Gastrocnemius medialis (tissue), 4 donors: Measurements from ENCODE around the gene SAMD8. TPM values are rescaled to one million over a fixed set of nuclear protein-coding genes. Genes with fewer than 3 reads are reported as not detected.
"Not testable (repeated sequence)": the region's sequence is repeated elsewhere in the genome, so short reads cannot be mapped to it uniquely, and the experiment has no call there.

Experiments used
- ATAC-seq, 2 donors: fragments of 150-250 bp; one replicate each; pipeline ENCODE4 v1.9.1; 2016
- DNase-seq, 2 donors: peaks; one replicate each; pipeline ENCODE4 v3.0.0-alpha.2; 2019
- H3K27ac ChIP-seq, 4 donors: fragments of 200-600 bp; sonication (generic); 1 replicate in 1 of 4; 2 replicates in 3 of 4; pipeline ENCODE4 v1.5.1; 2016 to 2018; ENCODE audit warnings: mild to moderate bottlenecking in 2 of 4, moderate library complexity in 1 of 4
- H3K27me3 ChIP-seq, 3 donors: fragments of 200-600 bp; sonication (generic) in 2 of 3; 1 replicate in 1 of 3; 2 replicates in 2 of 3; pipeline versions ENCODE4 v1.5.1 to v1.6.0; 2016 to 2019; ENCODE audit warnings: mild to moderate bottlenecking in 1 of 3, moderate library complexity in 1 of 3
- H3K36me3 ChIP-seq, 2 donors: fragments of 200-600 bp; sonication (generic) in 1 of 2; one replicate each; pipeline ENCODE4 v1.5.1; 2017 to 2018
- H3K4me1 ChIP-seq, 2 donors: fragments of 200-600 bp; sonication (generic) in 1 of 2; one replicate each; pipeline ENCODE4 v1.5.1; 2016 to 2017; ENCODE audit warnings: mild to moderate bottlenecking in 2 of 2
- H3K4me3 ChIP-seq, 4 donors: fragments of 200-600 bp; sonication (generic) in 3 of 4; 1 replicate in 1 of 4; 2 replicates in 3 of 4; pipeline ENCODE4 v1.5.1; 2016 to 2019; ENCODE audit warnings: mild to moderate bottlenecking in 2 of 4
- H3K9me3 ChIP-seq, 3 donors: fragments of 200-600 bp; sonication (generic) in 2 of 3; 1 replicate in 1 of 3; 2 replicates in 2 of 3; pipeline ENCODE4 v1.5.1; 2016 to 2019
- CTCF ChIP-seq, 5 experiments: fragments of 450-650 bp in 3 of 5; fragments of 200-600 bp in 2 of 5; sonication (generic) in 2 of 5; IDR thresholded peaks in 4 of 5; conservative IDR thresholded peaks in 1 of 5; 1 replicate in 4 of 5; 2 replicates in 1 of 5; pipeline ENCODE4 v1.5.1; 2016 to 2019; ENCODE audit warnings: antibody characterized with exemption in 5 of 5, mild to moderate bottlenecking in 3 of 5, moderate library complexity in 3 of 5
- POLR2A ChIP-seq, 2 donors: fragments of 450-650 bp; IDR thresholded peaks; one replicate each; pipeline ENCODE4 v1.6.1; 2017; ENCODE audit warnings: antibody characterized with exemption in 2 of 2, mild to moderate bottlenecking in 2 of 2, moderate library complexity in 2 of 2
- in situ Hi-C, 4 donors: fragments of 200-750 bp; cut with MboI; loops; one replicate each; pipeline versions ENCODE4 v1.15.0 to v1.8.0; 2017; ENCODE audit warnings: low sequenced_read_pairs in 4 of 4
- intact Hi-C: fragments of 100-400 bp; cut with DNase I; formaldehyde crosslinking; loops from one replicate; pipeline ENCODE4 v1.15.1; 2023; ENCODE audit warnings: low total_unique reads
- total RNA-seq, 4 donors: library from RNA; depleted of rRNA; stranded (reverse); fragments of >200 nt; gene quantifications; one replicate each; pipeline versions ENCODE4 v1.1.0 to v1.2.3, GENCODE V29; 2016

Gene SAMD8
- total RNA-seq, 4 donors from 2014 or later: 46.2 to 125 (median 68.9) TPM

GRCh38 chr10:75117995-75118394 lies 6.5 kb downstream of the SAMD8 start:
- in situ Hi-C loops (loop anchor here in 1 of 4 donors (10.0 kb wide), 1 partner anchor 107 kb away; no protein-coding TSS in a partner anchor), intact Hi-C loops (loop anchor here (10.0 kb wide), 2 partner anchors 177 to 1243 kb away; partner anchors contain the start of gene CAMK2G)
- peak overlapping the region; percentile 97 to 100 (median 98) for H3K27ac ChIP-seq
- H3K9me3 ChIP-seq: no peaks in the 10 kb centered on the region
- TF ChIP-seq CTCF (IDR thresholded peaks at IDR 0.05 in 4 of 5, conservative IDR thresholded peaks at IDR 0.05 in 1 of 5) (no peak), POLR2A (IDR thresholded peaks at IDR 0.05) (no peak)
- ATAC-seq: no peak
- DNase-seq: no peak
- H3K4me1 ChIP-seq: peaks cover 82 to 88% of the 10 kb centered on the region in 2 donors
- no peaks in the 10 kb centered on the region for H3K36me3 ChIP-seq
- H3K27me3 ChIP-seq: no peaks in the 10 kb centered on the region
- no peak overlapping the region for H3K4me3 ChIP-seq

- DNase-seq, H3K4me3 ChIP-seq, H3K36me3 ChIP-seq, H3K9me3 ChIP-seq, H3K27me3 ChIP-seq, ATAC-seq: not testable (repeated sequence)
- intact Hi-C loops (loop anchor here (10.0 kb wide), 2 partner anchors 175 to 1245 kb away; partner anchors contain the start of gene CAMK2G), in situ Hi-C loops (loop anchor here in 1 of 4 donors (10.0 kb wide), 1 partner anchor 105 kb away; no protein-coding TSS in a partner anchor)
- Histone ChIP-seq H3K27ac (peak overlapping the region; percentile 28 to 99 (median 82)), H3K4me1 (peaks cover 74 to 87% of the 10 kb centered on the region in 2 donors)
Measured at GRCh38 chr10:75119444-75120066, 8.1 kb downstream of the SAMD8 start.

GRCh38 chr10:75121322-75121721 lies 9.9 kb downstream of the SAMD8 start:
- Histone ChIP-seq H3K27ac (peak overlapping the region; percentile 75 to 99 (median 82)), H3K36me3 (peaks cover 0 to 5% of the 10 kb centered on the region in 2 donors), H3K27me3 (no peaks in the 10 kb centered on the region), H3K4me3 (no peak overlapping the region), H3K9me3 (no peaks in the 10 kb centered on the region), H3K4me1 (peaks cover 60 to 74% of the 10 kb centered on the region in 2 donors)
- intact Hi-C loops (no loop called here), in situ Hi-C loops (no loop called here)
- ATAC-seq (peak; percentile 67 to 70), DNase-seq (no peak)
- TF ChIP-seq POLR2A (IDR thresholded peaks at IDR 0.05) (no peak), CTCF (IDR thresholded peaks at IDR 0.05 in 4 of 5, conservative IDR thresholded peaks at IDR 0.05 in 1 of 5) (no peak)

GRCh38 chr10:75122505-75122904 lies 11.0 kb downstream of the SAMD8 start:
- Histone ChIP-seq H3K4me3 (no peak overlapping the region), H3K36me3 (peaks cover 0 to 5% of the 10 kb centered on the region in 2 donors), H3K4me1 (peaks cover 59 to 67% of the 10 kb centered on the region in 2 donors), H3K27ac (peak overlapping the region; percentile 75 to 99 (median 82)), H3K27me3 (no peaks in the 10 kb centered on the region), H3K9me3 (no peaks in the 10 kb centered on the region)
- TF ChIP-seq CTCF (IDR thresholded peaks at IDR 0.05 in 4 of 5, conservative IDR thresholded peaks at IDR 0.05 in 1 of 5) (no peak), POLR2A (IDR thresholded peaks at IDR 0.05) (no peak)
- DNase-seq: no peak
- in situ Hi-C loops (no loop called here), intact Hi-C loops (no loop called here)
- no peak for ATAC-seq

GRCh38 chr10:75123088-75123682 lies 11.7 kb downstream of the SAMD8 start:
- in situ Hi-C loops: no loop called here
- H3K4me3 ChIP-seq: no peak overlapping the region
- peaks cover 0 to 5% of the 10 kb centered on the region in 2 donors for H3K36me3 ChIP-seq
- no peaks in the 10 kb centered on the region for H3K9me3 ChIP-seq
- ATAC-seq (no peak), DNase-seq (no peak)
- intact Hi-C loops: no loop called here
- H3K27me3 ChIP-seq: no peaks in the 10 kb centered on the region
- peak overlapping the region; percentile 4 to 85 (median 51) for H3K27ac ChIP-seq
- TF ChIP-seq POLR2A (IDR thresholded peaks at IDR 0.05) (no peak), CTCF (IDR thresholded peaks at IDR 0.05 in 4 of 5, conservative IDR thresholded peaks at IDR 0.05 in 1 of 5) (no peak)
- H3K4me1 ChIP-seq: peaks cover 57 to 67% of the 10 kb centered on the region in 2 donors
